CD4-positive, alpha-beta T cell treated with Interleukin-10 for 1 hour (primary cell): ENCODE data around the gene PTPRA.
A peak's percentile ranks its signal among the peaks of the same experiment; 100 is the strongest.
"Not testable (repeated sequence)": the region's sequence is repeated elsewhere in the genome, so short reads cannot be mapped to it uniquely, and the experiment has no call there.

Experiments
- DNase-seq: peaks from one replicate; pipeline ENCODE4 v3.0.0-alpha.2; 2020

PTPRA gene

GRCh38 chr20:2873010-2873746 lies at the start of gene PTPRA:
TSS of gene PTPRA (plus strand) at chr20:2873481. CDS start at chr20:2964278, 90,797 bp downstream.
- DNase-seq = peak; percentile 93

GRCh38 chr20:2825761-2826160 lies 47.5 kb upstream of the PTPRA start:
- no peak for DNase-seq

- DNase-seq = no peak
Observed at GRCh38 chr20:2826655-2827054, 46.6 kb upstream of the PTPRA start.

- no peak for DNase-seq
Observed at GRCh38 chr20:2829376-2829775, 43.9 kb upstream of the PTPRA start.

- not testable (repeated sequence) for DNase-seq
Observed at GRCh38 chr20:2831206-2831605, 42.1 kb upstream of the PTPRA start.

GRCh38 chr20:2833761-2834160 lies 39.5 kb upstream of the PTPRA start:
- no peak for DNase-seq

- DNase-seq = no peak
Observed at GRCh38 chr20:2834401-2835110, 38.7 kb upstream of the PTPRA start.

- no peak for DNase-seq
Observed at GRCh38 chr20:2835331-2835796, 37.9 kb upstream of the PTPRA start.

GRCh38 chr20:2836035-2836434 lies 37.2 kb upstream of the PTPRA start:
- DNase-seq = no peak

GRCh38 chr20:2837221-2837960 lies 35.9 kb upstream of the PTPRA start:
- DNase-seq = no peak

- DNase-seq = no peak
Observed at GRCh38 chr20:2838170-2838797, 35.0 kb upstream of the PTPRA start.

- no peak for DNase-seq
Observed at GRCh38 chr20:2838847-2839671, 34.2 kb upstream of the PTPRA start.

- no peak for DNase-seq
Observed at GRCh38 chr20:2839732-2840137, 33.5 kb upstream of the PTPRA start.

GRCh38 chr20:2840138-2840966 lies 32.9 kb upstream of the PTPRA start, which contains the start of the genes PCED1A and VPS16:
TSS of gene PCED1A (minus strand) at chr20:2840655. CDS start at chr20:2839912, 743 bp downstream.
TSS of gene VPS16 (plus strand) at chr20:2840745. CDS start at chr20:2840775, 30 bp downstream.
- DNase-seq = peak; percentile 89

- DNase-seq = peak; percentile 34
Observed at GRCh38 chr20:2840967-2841531, 32.2 kb upstream of the PTPRA start.

- no peak for DNase-seq
Observed at GRCh38 chr20:2845607-2846006, 27.7 kb upstream of the PTPRA start.

GRCh38 chr20:2846698-2847097 lies 26.6 kb upstream of the PTPRA start:
- no peak for DNase-seq

GRCh38 chr20:2847802-2848201 lies 25.5 kb upstream of the PTPRA start:
- no peak for DNase-seq

- no peak for DNase-seq
Observed at GRCh38 chr20:2849529-2849928, 23.8 kb upstream of the PTPRA start.

- no peak for DNase-seq
Observed at GRCh38 chr20:2851086-2851485, 22.2 kb upstream of the PTPRA start.

GRCh38 chr20:2858591-2858990 lies 14.7 kb upstream of the PTPRA start:
- DNase-seq = no peak
